ENCODE results near the gene WHRN.

The WHRN gene

GRCh38 chr9:114375386-114376175, 129.7 kb downstream of the WHRN start:
- Histone ChIP-seq H3K4me3 (ENCODE audit: low read depth in 1 of 2, low read length in 1 of 2) (peak overlapping the region in 1 of 2 experiments; percentile 28), H3K4me1 (ENCODE audit: control insufficient read depth in 1 of 2, insufficient read depth in 1 of 2, low read depth in 1 of 2, low read length in 1 of 2) (peaks cover 95 to 97% of the 10 kb centered on the region in 2 experiments), H3K27me3 (no peaks in the 10 kb centered on the region), H3K36me3 (peaks cover 75% of the 10 kb centered on the region), H3K27ac (peak overlapping the region; percentile 98), H3K9me3 (no peaks in the 10 kb centered on the region)
- no peak for TF ChIP-seq CTCF (IDR thresholded peaks at IDR 0.05)

DNA sequence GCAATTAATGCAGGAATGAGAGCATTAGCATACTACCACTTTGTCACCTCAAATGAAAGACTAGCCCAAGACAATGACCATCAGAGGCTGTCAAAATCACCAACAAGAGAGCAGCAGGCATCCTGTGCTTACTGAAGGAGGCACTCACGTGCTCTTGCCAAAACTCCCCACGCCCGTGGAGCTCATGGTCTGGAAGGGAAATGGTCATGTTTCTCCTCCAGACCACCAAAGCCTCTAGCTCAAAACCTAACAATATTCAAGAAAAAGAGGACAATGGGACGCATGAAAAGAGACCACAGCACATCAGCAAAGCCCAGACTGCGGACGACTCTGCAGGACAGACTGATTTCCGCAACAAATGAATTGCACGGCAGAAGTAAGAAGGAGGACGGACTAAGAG, 130.3 kb downstream of the WHRN start:
- H3K27ac ChIP-seq, result peak overlapping the region; percentile 98
- peaks cover 73% of the 10 kb centered on the region for H3K36me3 ChIP-seq
- H3K4me1 ChIP-seq (ENCODE audit: control insufficient read depth in 1 of 2, insufficient read depth in 1 of 2, low read depth in 1 of 2, low read length in 1 of 2), result peaks cover 95 to 97% of the 10 kb centered on the region in 2 experiments
- TF ChIP-seq CTCF (IDR thresholded peaks at IDR 0.05), result no peak
- H3K27me3 ChIP-seq, result no peaks in the 10 kb centered on the region
- H3K9me3 ChIP-seq, result no peaks in the 10 kb centered on the region
- H3K4me3 ChIP-seq (ENCODE audit: low read depth in 1 of 2, low read length in 1 of 2), result peak overlapping the region in 1 of 2 experiments; percentile 28

DNA sequence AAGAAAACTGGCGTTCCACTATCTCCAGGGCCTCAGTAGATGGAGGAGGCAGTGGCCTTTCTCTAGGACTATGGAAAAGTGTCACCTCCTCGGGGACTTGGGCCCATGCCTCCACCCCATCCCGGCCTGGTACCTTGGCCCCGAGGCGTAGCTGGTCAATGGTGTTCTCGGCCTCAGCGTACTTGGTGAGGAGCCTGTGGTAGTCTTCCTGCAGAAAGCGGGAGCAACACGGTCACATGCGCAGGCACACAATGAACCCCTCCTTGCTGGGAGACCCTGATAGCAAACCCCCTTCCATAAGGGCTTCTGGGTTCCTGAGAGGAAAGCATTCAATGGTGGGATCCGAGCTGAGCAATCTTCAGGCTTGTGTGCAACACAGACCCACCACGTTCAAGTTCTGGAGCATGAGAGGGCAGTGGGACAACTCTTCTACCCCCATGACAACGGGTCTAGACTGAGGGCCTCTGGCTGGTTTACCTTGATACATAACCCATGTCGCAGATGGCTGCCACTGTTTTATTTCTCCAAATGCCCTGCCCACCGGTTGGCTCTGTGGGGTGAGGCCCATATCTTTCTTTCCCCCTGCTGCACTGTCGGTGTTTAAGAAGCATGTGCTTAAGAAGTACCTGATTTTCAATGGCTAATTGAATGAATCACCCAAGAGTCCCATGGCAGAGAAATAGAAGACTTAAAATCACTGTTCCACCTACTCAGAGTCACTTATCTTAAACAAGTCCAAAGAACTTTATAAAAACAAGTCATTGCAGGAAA, 131.1 kb downstream of the WHRN start:
- Histone ChIP-seq H3K27me3 (no peaks in the 10 kb centered on the region), H3K4me3 (ENCODE audit: low read depth in 1 of 2, low read length in 1 of 2) (peak overlapping the region; percentile 41 to 66), H3K27ac (peak overlapping the region; percentile 98), H3K9me3 (no peaks in the 10 kb centered on the region), H3K4me1 (ENCODE audit: control insufficient read depth in 1 of 2, insufficient read depth in 1 of 2, low read depth in 1 of 2, low read length in 1 of 2) (peaks cover 95 to 97% of the 10 kb centered on the region in 2 experiments), H3K36me3 (peaks cover 73% of the 10 kb centered on the region)
- no peak for TF ChIP-seq CTCF (IDR thresholded peaks at IDR 0.05)

DNA sequence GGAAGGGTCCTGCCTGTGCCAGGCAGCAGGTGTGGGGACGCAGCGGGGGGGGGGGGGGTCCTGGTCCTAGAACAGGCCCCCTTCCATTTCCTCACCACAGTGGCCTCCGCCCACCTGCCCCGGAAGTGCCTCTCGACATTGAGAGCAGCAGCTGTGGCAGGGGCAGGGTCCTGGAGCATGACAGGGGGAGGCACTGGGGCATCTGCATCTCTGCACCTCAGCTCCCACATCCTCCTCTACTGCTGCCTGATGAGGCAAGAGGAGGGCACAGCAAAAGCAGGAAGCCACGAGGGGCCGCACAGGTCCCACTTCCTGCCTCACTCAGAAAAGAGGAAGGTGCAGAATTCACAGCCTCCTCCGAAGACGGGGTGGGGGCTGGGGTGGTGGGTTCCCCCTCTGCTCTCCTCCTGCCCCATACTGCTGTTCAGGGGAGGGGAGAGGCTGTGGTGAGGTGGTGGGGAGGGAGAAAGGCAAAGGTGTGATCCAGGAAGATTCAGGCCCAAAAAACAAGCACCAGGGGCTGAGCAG, 132.3 kb downstream of the WHRN start:
- peak overlapping the region; percentile 98 for H3K27ac ChIP-seq
- peaks cover 95 to 97% of the 10 kb centered on the region in 2 experiments for H3K4me1 ChIP-seq (ENCODE audit: control insufficient read depth in 1 of 2, insufficient read depth in 1 of 2, low read depth in 1 of 2, low read length in 1 of 2)
- peak; percentile 56 for TF ChIP-seq CTCF (IDR thresholded peaks at IDR 0.05)
- H3K27me3 ChIP-seq, result no peaks in the 10 kb centered on the region
- peak overlapping the region; percentile 57 to 66 for H3K4me3 ChIP-seq (ENCODE audit: low read depth in 1 of 2, low read length in 1 of 2)
- H3K9me3 ChIP-seq, result no peaks in the 10 kb centered on the region
- H3K36me3 ChIP-seq, result peaks cover 73% of the 10 kb centered on the region

- Histone ChIP-seq H3K36me3 (peaks cover 73% of the 10 kb centered on the region), H3K27ac (peak overlapping the region; percentile 98), H3K4me1 (ENCODE audit: control insufficient read depth in 1 of 2, insufficient read depth in 1 of 2, low read depth in 1 of 2, low read length in 1 of 2) (peaks cover 95 to 97% of the 10 kb centered on the region in 2 experiments), H3K27me3 (no peaks in the 10 kb centered on the region), H3K9me3 (no peaks in the 10 kb centered on the region), H3K4me3 (ENCODE audit: low read depth in 1 of 2, low read length in 1 of 2) (peak overlapping the region; percentile 57 to 66)
- no peak for TF ChIP-seq CTCF (IDR thresholded peaks at IDR 0.05)
These were observed 133.0 kb downstream of the WHRN start for GRCh38 chr9:114371973-114372917.
